WERI-Rb-1 (cell line): ENCODE measurements around the gene SFT2D3.
A peak's percentile ranks its signal among the peaks of the same experiment; 100 is the strongest.

Source experiments
- DNase-seq: peaks from one replicate; pipeline ENCODE4 v3.0.0-alpha.2; 2020
- H3K27ac ChIP-seq: fragments of 250-450 bp; sonication (Bioruptor Pico); 2 replicates; pipeline ENCODE4 v1.5.1; 2020; ENCODE audit warnings: mild to moderate bottlenecking, moderate library complexity
- H3K27me3 ChIP-seq: fragments of 250-450 bp; sonication (Bioruptor Pico); 2 replicates; pipeline ENCODE4 v1.5.1; 2021; ENCODE audit warnings: mild to moderate bottlenecking, low read depth, moderate library complexity; ENCODE audit not compliant: insufficient read depth, severe bottlenecking
- H3K36me3 ChIP-seq: fragments of 250-450 bp; sonication (Bioruptor Pico); 2 replicates; pipeline ENCODE4 v1.5.1; 2020; ENCODE audit warnings: mild to moderate bottlenecking, moderate library complexity
- H3K4me3 ChIP-seq: 2 replicates; pipeline ENCODE4 v1.5.1; 2011; ENCODE audit warnings: low read depth, mild to moderate bottlenecking, control low read depth, low read length
- H3K9me3 ChIP-seq: fragments of 250-450 bp; sonication (Bioruptor Pico); 2 replicates; pipeline ENCODE4 v1.5.1; 2021; ENCODE audit warnings: mild to moderate bottlenecking, moderate library complexity; ENCODE audit not compliant: severe bottlenecking
- TF ChIP-seq, protein P1 (sequence below): IDR thresholded peaks from 2 replicates; pipeline ENCODE4 v1.5.1; 2011; ENCODE audit warnings: low read depth, mild to moderate bottlenecking, control low read depth, inconsistent platforms, low read length

Gene SFT2D3

GRCh38 chr2:127695491-127696472 lies 5.5 kb upstream of the SFT2D3 start:
- Histone ChIP-seq H3K27me3 (no peaks in the 10 kb centered on the region), H3K36me3 (no peaks in the 10 kb centered on the region), H3K4me3 (peak overlapping the region; percentile 30), H3K27ac (no peak overlapping the region), H3K9me3 (peaks cover 4% of the 10 kb centered on the region)
- DNase-seq = peak; percentile 73
- TF ChIP-seq, protein P1, sequence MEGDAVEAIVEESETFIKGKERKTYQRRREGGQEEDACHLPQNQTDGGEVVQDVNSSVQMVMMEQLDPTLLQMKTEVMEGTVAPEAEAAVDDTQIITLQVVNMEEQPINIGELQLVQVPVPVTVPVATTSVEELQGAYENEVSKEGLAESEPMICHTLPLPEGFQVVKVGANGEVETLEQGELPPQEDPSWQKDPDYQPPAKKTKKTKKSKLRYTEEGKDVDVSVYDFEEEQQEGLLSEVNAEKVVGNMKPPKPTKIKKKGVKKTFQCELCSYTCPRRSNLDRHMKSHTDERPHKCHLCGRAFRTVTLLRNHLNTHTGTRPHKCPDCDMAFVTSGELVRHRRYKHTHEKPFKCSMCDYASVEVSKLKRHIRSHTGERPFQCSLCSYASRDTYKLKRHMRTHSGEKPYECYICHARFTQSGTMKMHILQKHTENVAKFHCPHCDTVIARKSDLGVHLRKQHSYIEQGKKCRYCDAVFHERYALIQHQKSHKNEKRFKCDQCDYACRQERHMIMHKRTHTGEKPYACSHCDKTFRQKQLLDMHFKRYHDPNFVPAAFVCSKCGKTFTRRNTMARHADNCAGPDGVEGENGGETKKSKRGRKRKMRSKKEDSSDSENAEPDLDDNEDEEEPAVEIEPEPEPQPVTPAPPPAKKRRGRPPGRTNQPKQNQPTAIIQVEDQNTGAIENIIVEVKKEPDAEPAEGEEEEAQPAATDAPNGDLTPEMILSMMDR = peak; percentile 70

DNA sequence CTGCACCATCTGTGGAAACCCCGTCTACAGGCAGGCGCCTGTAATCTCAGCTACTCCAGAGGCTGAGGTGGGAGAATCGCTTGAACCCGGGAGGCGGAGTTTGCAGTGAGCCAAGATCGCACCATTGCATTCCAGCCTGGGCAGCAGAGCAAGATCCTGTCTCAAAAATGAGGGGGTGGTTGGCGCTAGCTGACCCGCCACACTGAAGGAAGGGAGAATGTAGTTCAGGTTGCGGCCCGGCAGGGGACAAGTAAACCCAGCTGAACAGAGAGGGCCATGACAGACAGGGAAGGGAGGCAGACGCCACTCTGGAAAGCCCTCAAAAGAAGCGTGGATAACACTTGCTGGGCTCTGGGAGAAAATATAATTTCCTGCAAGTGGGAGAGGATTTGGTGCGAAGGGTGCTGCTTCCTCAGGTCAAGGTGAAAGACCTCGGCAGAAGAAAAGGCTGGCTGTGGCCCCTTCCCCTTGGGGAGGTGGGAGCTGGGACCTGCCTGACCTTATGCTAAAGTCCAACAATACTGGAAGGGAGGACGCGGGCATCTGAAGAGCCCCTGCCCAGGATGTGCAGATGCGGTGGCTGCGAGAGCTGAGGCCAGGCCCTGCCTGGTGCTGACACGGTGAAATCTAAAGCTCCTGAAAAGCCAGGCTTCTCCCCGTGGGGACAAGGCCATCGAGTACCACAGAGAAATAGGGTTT lies 3.7 kb upstream of the SFT2D3 start:
- Histone ChIP-seq H3K4me3 (no peak overlapping the region), H3K36me3 (no peaks in the 10 kb centered on the region), H3K27ac (no peak overlapping the region), H3K9me3 (no peaks in the 10 kb centered on the region), H3K27me3 (no peaks in the 10 kb centered on the region)
- no peak for DNase-seq
- TF ChIP-seq, protein P1 = no peak

DNA sequence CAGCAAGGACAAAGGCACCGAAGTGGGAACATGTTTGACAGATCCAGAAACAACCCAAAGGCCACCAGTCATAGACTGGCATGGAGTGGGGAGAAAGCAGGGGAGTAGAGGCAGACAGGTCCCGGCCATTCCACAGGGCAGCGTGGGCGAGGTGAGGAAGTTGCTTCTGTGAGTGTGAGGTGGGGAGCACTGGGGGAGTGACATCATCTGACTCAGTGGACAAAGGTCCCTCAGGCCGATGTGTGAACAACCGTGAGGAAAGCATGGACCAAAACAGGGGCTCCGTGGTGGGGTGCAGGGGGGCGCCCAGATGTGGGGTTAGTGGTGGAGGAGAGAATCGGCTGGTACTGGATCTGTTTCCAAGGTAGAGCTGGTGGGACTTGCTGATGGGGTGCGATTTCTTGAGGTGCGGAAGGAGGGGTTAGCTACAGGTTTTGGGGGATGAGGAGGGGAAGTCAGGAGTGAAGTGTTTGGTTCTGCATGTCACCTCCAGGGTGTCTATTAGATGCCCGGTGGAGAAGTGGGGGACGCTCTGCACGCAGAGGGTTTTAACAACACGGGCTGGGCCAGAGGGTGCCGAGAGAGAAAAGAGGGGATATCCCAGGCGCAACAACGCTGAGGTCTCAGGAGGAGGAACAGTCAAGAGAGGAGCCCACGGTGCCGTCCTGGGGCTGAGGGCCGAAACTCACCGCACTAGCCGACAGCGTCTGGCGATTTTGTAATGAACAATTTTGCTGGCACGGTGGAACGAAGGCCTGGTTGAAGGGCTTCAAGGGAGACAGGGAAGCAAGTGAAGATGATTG lies 2.5 kb upstream of the SFT2D3 start:
- Histone ChIP-seq H3K4me3 (no peak overlapping the region), H3K9me3 (no peaks in the 10 kb centered on the region), H3K27ac (no peak overlapping the region), H3K36me3 (peaks cover 8% of the 10 kb centered on the region), H3K27me3 (no peaks in the 10 kb centered on the region)
- TF ChIP-seq, protein P1 = no peak
- no peak for DNase-seq

DNA sequence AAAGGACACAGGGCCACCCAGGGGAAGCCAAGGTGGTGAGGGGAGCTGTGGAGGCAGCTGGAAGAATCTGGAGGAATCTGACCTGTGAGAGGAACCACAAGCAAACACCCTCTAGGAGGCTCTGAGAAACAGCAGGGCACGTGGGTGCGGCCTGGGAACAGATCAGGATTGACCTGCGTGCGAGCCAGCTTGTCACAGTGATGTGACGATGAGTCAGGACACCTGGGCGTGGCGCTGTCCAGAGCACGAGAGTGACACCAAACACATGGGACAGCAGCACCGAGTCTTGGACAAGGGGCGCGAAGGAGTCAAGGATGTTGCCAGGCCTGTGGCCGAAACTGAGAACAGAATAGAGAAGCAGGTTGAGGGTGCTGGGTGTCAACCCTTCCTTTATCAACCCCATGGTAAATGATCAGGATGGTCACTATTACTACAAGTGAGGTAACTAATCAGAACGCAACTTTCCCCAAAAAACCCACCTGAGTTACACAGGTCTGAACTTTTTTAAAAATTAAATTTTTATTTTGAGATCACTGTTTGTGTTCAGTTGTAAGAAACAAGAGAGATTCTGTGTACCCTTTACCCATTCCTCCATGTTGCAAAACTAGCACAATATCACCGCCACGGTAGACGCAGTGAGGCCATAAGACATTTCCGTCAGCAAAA lies 637 bp upstream of the SFT2D3 start:
- peak overlapping the region; percentile 96 for H3K27ac ChIP-seq
- H3K36me3 ChIP-seq = peaks cover 18% of the 10 kb centered on the region
- TF ChIP-seq, protein P1 = peak; percentile 40
- DNase-seq = peak; percentile 93
- no peaks in the 10 kb centered on the region for H3K9me3 ChIP-seq
- H3K4me3 ChIP-seq = peak overlapping the region; percentile 55
- H3K27me3 ChIP-seq = no peaks in the 10 kb centered on the region
